ENCODE results near the gene UTS2. TPM values are rescaled to one million over a fixed set of nuclear protein-coding genes. Genes with fewer than 3 reads are reported as not detected.

UTS2 gene
- total RNA-seq: not detected in 2 replicates

- DNase-seq (ENCODE audit: low read depth in 2 of 2): no peak
Observed at GRCh38 chr1:7852804-7853683, at the start of gene UTS2. Gene UTS2 (minus strand): TSS chr1:7853065. CDS start chr1:7853003, 62 bp downstream.

GRCh38 chr1:7899741-7900140 is 46.9 kb upstream of the UTS2 start:
- no peak for DNase-seq (ENCODE audit: low read depth in 2 of 2)

- DNase-seq (ENCODE audit: low read depth in 2 of 2): no peak
Observed at GRCh38 chr1:7898962-7899361, 46.1 kb upstream of the UTS2 start.

GRCh38 chr1:7896994-7897393 is 44.1 kb upstream of the UTS2 start:
- no peak for DNase-seq (ENCODE audit: low read depth in 2 of 2)

GRCh38 chr1:7893529-7894180 is 40.8 kb upstream of the UTS2 start:
- DNase-seq (ENCODE audit: low read depth in 2 of 2): no peak

GRCh38 chr1:7891804-7892203 is 38.9 kb upstream of the UTS2 start:
- no peak for DNase-seq (ENCODE audit: low read depth in 2 of 2)

GRCh38 chr1:7890853-7891252 is 38.0 kb upstream of the UTS2 start:
- no peak for DNase-seq (ENCODE audit: low read depth in 2 of 2)

GRCh38 chr1:7888248-7889081 is 35.6 kb upstream of the UTS2 start:
- DNase-seq (ENCODE audit: low read depth in 2 of 2): no peak

- DNase-seq (ENCODE audit: low read depth in 2 of 2): no peak
Observed at GRCh38 chr1:7886405-7886745, 33.5 kb upstream of the UTS2 start.

- DNase-seq (ENCODE audit: low read depth in 2 of 2): no peak
Observed at GRCh38 chr1:7885513-7886404, 32.9 kb upstream of the UTS2 start.

GRCh38 chr1:7884757-7885156 is 31.9 kb upstream of the UTS2 start:
- no peak for DNase-seq (ENCODE audit: low read depth in 2 of 2)

GRCh38 chr1:7879228-7879627 is 26.4 kb upstream of the UTS2 start:
- no peak for DNase-seq (ENCODE audit: low read depth in 2 of 2)

GRCh38 chr1:7878027-7878426 is 25.2 kb upstream of the UTS2 start:
- DNase-seq (ENCODE audit: low read depth in 2 of 2): no peak

- no peak for DNase-seq (ENCODE audit: low read depth in 2 of 2)
Observed at GRCh38 chr1:7873801-7874795, 21.2 kb upstream of the UTS2 start.

- DNase-seq (ENCODE audit: low read depth in 2 of 2): no peak
Observed at GRCh38 chr1:7871136-7871535, 18.3 kb upstream of the UTS2 start.

- peak; percentile 11 to 38 for DNase-seq (ENCODE audit: low read depth in 2 of 2)
Observed at GRCh38 chr1:7869136-7869920, 16.5 kb upstream of the UTS2 start.

- DNase-seq (ENCODE audit: low read depth in 2 of 2): no peak
Observed at GRCh38 chr1:7868070-7868780, 15.4 kb upstream of the UTS2 start.

GRCh38 chr1:7865978-7866377 is 13.1 kb upstream of the UTS2 start:
- no peak for DNase-seq (ENCODE audit: low read depth in 2 of 2)

Measured in dermis microvascular lymphatic vessel endothelial cell (primary cell).